ENCODE measurements around the gene RBM33.

DNA sequence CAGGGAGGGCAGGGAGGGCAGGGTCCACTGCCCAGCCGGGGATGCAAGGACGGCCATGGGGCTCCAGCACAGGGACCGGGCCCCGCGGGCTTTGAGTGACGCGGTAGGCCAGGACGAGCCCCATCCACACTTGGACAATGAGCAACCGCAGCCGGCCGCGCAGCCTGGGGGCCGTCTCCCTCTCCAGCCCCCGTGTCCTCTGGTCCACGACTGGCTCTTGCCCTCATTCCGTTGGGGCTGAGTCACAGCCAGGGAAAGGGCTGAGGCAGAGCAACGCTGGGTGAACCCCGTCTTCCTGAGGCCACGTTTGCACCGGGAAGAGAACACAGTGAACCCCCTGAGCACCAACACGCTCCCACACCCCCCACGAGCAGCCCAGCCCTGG is 144.1 kb downstream of the RBM33 start:
- TF ChIP-seq ELF4 (CRISPR knock-in tag; IDR thresholded peaks at IDR 0.05; ENCODE audit: borderline replicate concordance) (no peak), ZNF724P (CRISPR knock-in tag; IDR thresholded peaks at IDR 0.05; ENCODE audit: borderline replicate concordance) (no peak), TBL1XR1 (IDR thresholded peaks at IDR 0.05; ENCODE audit: borderline replicate concordance, low read length, partially characterized antibody) (no peak), ZKSCAN5 (CRISPR knock-in tag; IDR thresholded peaks at IDR 0.05) (no peak), CTCF (CRISPR knock-in tag; IDR thresholded peaks at IDR 0.05) (no peak)
